Upper lobe of right lung (tissue), 1 donor: Measurements from ENCODE around the gene CSF3R. TPM values are rescaled to one million over a fixed set of nuclear protein-coding genes. Genes with fewer than 3 reads are reported as not detected.

Experiments
- ATAC-seq: fragments of 200-7000 bp; cut with Tn5 transposase; one replicate; pipeline ENCODE4 v1.9.1; 2020; ENCODE audit warnings: mild to moderate bottlenecking, moderate library complexity
- DNase-seq: peaks from one replicate; pipeline ENCODE4 v3.0.0-alpha.2; 2020
- H3K27ac ChIP-seq: fragments of 200-600 bp; one replicate; pipeline ENCODE4 v1.8.0; 2022
- H3K27me3 ChIP-seq: fragments of 200-600 bp; one replicate; pipeline ENCODE4 v1.8.0; 2022; ENCODE audit warnings: mild to moderate bottlenecking
- H3K36me3 ChIP-seq: fragments of 200-600 bp; one replicate; pipeline ENCODE4 v1.8.0; 2022
- H3K4me1 ChIP-seq: fragments of 200-600 bp; one replicate; pipeline ENCODE4 v1.8.0; 2022
- H3K4me3 ChIP-seq: fragments of 200-600 bp; one replicate; pipeline ENCODE4 v1.8.0; 2022; ENCODE audit warnings: mild to moderate bottlenecking
- H3K9me3 ChIP-seq: fragments of 200-600 bp; one replicate; pipeline ENCODE4 v1.8.0; 2022
- intact Hi-C: fragments of 100-400 bp; cut with DNase I; formaldehyde crosslinking; loops from one replicate; pipeline ENCODE4 v1.11.0; 2022
- total RNA-seq: library from RNA; stranded (reverse); fragmentation: NEBNext Ultra II Directional; extraction: Animal tissue kit (Norgen Biotek cat#: 25700); gene quantifications from one replicate; pipeline ENCODE4 v1.2.1, GENCODE V29; 2021
- TF ChIP-seq, protein P1 (sequence below): fragments of 200-600 bp; IDR thresholded peaks from one replicate; pipeline ENCODE4 v1.8.0; 2022; ENCODE audit warnings: antibody characterized with exemption
- donor health status: DM: no; HTN: yes; CAD: no; lungs with severe emphysema.

CSF3R gene
- total RNA-seq, 1 donor from 2014 or later: 202 TPM

DNA sequence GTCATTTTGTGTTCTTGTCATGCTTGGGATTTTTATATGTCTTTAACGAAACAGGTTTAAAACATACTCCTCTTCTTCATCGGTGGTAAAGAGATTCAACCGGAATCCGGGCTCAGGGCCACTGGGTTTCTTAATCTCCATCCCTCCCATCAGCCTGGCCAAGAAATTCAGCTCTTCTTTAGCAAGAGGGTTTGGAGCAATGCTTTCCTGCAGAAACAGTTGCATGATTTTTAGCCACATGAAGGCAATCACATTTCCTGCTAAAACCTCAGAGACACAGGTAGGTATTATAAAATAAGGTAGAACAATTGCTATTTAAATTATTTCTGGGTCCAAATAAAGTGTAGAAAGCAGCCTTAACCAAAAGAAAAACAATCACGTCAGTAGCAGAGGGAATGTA is 62.3 kb downstream of the CSF3R start:
- Histone ChIP-seq H3K36me3 (peaks cover 16% of the 10 kb centered on the region), H3K9me3 (no peaks in the 10 kb centered on the region), H3K27me3 (no peaks in the 10 kb centered on the region), H3K27ac (no peak overlapping the region), H3K4me1 (peaks cover 11% of the 10 kb centered on the region), H3K4me3 (no peak overlapping the region)
- no peak for ATAC-seq
- TF ChIP-seq, protein P1, sequence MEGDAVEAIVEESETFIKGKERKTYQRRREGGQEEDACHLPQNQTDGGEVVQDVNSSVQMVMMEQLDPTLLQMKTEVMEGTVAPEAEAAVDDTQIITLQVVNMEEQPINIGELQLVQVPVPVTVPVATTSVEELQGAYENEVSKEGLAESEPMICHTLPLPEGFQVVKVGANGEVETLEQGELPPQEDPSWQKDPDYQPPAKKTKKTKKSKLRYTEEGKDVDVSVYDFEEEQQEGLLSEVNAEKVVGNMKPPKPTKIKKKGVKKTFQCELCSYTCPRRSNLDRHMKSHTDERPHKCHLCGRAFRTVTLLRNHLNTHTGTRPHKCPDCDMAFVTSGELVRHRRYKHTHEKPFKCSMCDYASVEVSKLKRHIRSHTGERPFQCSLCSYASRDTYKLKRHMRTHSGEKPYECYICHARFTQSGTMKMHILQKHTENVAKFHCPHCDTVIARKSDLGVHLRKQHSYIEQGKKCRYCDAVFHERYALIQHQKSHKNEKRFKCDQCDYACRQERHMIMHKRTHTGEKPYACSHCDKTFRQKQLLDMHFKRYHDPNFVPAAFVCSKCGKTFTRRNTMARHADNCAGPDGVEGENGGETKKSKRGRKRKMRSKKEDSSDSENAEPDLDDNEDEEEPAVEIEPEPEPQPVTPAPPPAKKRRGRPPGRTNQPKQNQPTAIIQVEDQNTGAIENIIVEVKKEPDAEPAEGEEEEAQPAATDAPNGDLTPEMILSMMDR: no peak
- DNase-seq: no peak
- intact Hi-C loops: loop anchor here (10.0 kb wide), 1 partner anchor 76 kb away; no protein-coding TSS in a partner anchor

DNA sequence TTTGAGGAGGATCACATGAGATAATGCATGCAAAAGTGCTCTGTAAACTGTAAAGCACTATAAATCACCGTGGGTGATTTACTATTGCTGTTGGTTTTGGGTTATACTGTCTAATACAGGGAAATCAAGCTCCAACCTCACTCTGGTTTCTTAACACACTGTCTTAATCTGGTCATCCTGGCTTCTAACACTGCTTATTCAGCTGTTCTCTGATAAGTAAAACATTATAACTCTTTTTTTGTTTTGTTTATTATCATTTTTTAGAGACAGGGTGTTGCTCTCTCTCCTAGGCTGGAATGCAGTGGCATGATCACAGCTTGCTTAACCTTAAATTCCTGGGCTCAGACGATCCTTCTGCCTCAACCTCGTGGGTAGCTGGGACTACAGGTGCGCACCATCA is 63.1 kb downstream of the CSF3R start:
- Histone ChIP-seq H3K27me3 (no peaks in the 10 kb centered on the region), H3K9me3 (no peaks in the 10 kb centered on the region), H3K36me3 (peaks cover 16% of the 10 kb centered on the region), H3K4me1 (peaks cover 11% of the 10 kb centered on the region), H3K4me3 (no peak overlapping the region), H3K27ac (no peak overlapping the region)
- no peak for ATAC-seq
- TF ChIP-seq, protein P1: no peak
- no peak for DNase-seq
- intact Hi-C loops: no loop called here

DNA sequence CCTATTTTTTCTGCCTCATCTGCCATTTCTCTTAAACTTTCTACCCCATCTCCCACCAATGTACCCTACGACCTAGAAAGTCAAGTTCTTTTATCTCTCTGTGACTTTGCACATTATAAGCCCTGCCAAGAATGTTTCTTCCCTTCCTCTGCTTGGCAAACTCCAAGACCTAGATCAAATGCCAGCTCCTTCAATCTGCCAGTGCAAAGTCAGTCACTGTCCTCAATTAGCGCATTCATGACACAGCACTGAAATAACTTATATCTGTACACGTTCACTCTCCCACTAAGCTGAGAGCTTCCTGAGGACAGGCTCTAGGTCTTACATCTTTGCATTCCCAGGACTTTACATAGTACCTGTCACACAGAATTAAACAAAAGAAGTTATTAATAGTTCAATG is 63.6 kb downstream of the CSF3R start:
- Histone ChIP-seq H3K27ac (no peak overlapping the region), H3K36me3 (peaks cover 16% of the 10 kb centered on the region), H3K9me3 (no peaks in the 10 kb centered on the region), H3K4me1 (peaks cover 11% of the 10 kb centered on the region), H3K4me3 (no peak overlapping the region), H3K27me3 (no peaks in the 10 kb centered on the region)
- no peak for ATAC-seq
- TF ChIP-seq, protein P1: no peak
- intact Hi-C loops: no loop called here
- DNase-seq: no peak

DNA sequence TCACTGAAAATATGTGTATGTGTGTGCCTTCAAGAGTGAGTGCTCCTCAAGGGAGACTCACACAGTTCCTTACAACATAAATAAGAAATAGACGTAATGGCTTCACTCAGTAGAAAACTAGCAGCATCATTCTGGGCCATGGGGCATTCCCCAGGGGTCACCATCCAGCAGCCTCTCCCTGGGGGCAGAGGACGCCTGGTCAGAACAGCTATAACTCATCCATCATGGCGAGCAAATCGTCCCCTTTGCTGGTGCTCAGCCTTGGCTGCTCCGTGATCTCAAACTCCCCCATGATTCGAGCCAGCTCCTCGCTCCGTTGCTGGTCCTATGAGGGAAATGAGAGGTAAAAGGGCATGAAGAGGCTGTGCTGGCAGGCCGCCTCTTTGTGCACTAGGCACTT is 64.8 kb downstream of the CSF3R start:
- intact Hi-C loops: no loop called here
- TF ChIP-seq, protein P1: no peak
- Histone ChIP-seq H3K36me3 (peaks cover 16% of the 10 kb centered on the region), H3K4me1 (peaks cover 11% of the 10 kb centered on the region), H3K27me3 (no peaks in the 10 kb centered on the region), H3K27ac (no peak overlapping the region), H3K4me3 (no peak overlapping the region), H3K9me3 (no peaks in the 10 kb centered on the region)
- ATAC-seq (no peak), DNase-seq (no peak)

Other genes starting within 250 kb of the CSF3R start
- 10.2 TPM for gene SH3D21, start 176.5 kb downstream of the CSF3R start, total RNA-seq
- 27.2 TPM for gene EVA1B, start 159.3 kb downstream of the CSF3R start, total RNA-seq
- gene STK40, start 97.0 kb downstream of the CSF3R start, total RNA-seq: 78.9 TPM
- gene LSM10, start 85.0 kb downstream of the CSF3R start, total RNA-seq: 39.4 TPM
- gene OSCP1, start 32.5 kb downstream of the CSF3R start, total RNA-seq: 8.2 TPM
- 65.0 TPM for gene MRPS15, start 18.5 kb downstream of the CSF3R start, total RNA-seq